ENCODE data around the gene MBD6.
A peak's percentile ranks its signal among the peaks of the same experiment; 100 is the strongest.

Gene MBD6

DNA sequence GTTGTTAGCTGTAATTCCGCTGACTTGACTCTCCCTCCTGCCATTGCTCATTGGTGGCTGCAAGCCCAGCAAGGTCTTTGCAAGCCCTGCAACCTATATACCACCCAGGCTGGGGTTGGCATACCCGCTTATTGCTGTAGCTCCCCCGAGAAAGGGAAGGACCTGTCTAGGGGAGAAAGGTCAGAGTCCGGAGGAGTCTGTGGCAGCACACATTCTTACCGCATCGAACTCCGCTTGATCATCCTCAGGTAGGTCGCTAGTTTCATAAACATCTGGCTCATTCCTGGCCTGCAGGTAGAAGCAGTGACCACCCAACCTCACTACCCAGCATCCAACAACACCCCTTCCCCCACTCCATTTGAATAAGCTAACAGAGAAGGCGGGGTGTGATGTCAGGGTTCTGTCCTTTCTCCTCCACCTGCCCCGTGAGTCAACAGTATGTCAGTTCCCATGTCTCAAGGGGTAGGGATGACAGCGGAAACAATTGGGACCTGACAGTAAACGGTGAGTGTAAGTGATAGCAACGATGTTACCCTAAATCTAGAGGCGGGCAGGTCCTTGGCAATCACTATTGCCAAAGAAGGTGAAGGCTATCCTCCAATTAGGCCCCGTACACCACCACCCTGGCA is 23.3 kb downstream of the MBD6 start:
- Histone ChIP-seq H3K23ac (ENCODE audit: low read depth, low read length, poor library complexity) (no peak overlapping the region), H3K18ac (ENCODE audit: low read length) (no peak overlapping the region), H4K8ac (ENCODE audit: low read depth, low read length) (no peak overlapping the region), H3K14ac (ENCODE audit: low read length) (no peak overlapping the region), H3K27me3 (ENCODE audit: control insufficient read depth in 3 of 3, insufficient read depth in 3 of 3, low read depth in 1 of 3, low read length in 3 of 3) (peaks cover 0 to 31% (median 11%) of the 10 kb centered on the region in 3 experiments), H2BK120ac (ENCODE audit: low read depth, low read length) (no peak overlapping the region), H3K27ac (replicated peaks; ENCODE audit: low read length) (no peak overlapping the region), H2AK5ac (ENCODE audit: low read depth, low read length) (no peak overlapping the region), H3K79me1 (ENCODE audit: low read depth, low read length) (peaks cover 5% of the 10 kb centered on the region), H2BK5ac (ENCODE audit: low read length) (no peak overlapping the region), H2BK15ac (ENCODE audit: low read length) (no peak overlapping the region), H2AFZ (ENCODE audit: low read length) (no peak overlapping the region), H3K36me3 (replicated peaks in 1 of 2; ENCODE audit: control insufficient read depth in 2 of 2, insufficient read depth in 2 of 2, low read length in 2 of 2) (peaks cover 4 to 41% of the 10 kb centered on the region in 2 donors), H4K91ac (ENCODE audit: low read depth, low read length, poor library complexity) (no peak overlapping the region), H3K9me3 (replicated peaks in 1 of 2; ENCODE audit: control insufficient read depth in 2 of 2, insufficient read depth in 1 of 2, low read depth in 1 of 2, low read length in 2 of 2) (no peaks in the 10 kb centered on the region), H3K4me3 (ENCODE audit: low read length in 2 of 2) (peak overlapping the region; percentile 58 to 94), H3K9ac (ENCODE audit: low read depth, low read length, poor library complexity) (peak overlapping the region; percentile 90), H2BK12ac (ENCODE audit: low read length) (no peak overlapping the region), H3K4me2 (ENCODE audit: insufficient read depth, low read length, poor library complexity, severe bottlenecking) (peak overlapping the region; percentile 72), H3K4me1 (ENCODE audit: control insufficient read depth in 2 of 2, insufficient read depth in 1 of 2, low read depth in 1 of 2, low read length in 2 of 2) (peaks cover 15 to 16% of the 10 kb centered on the region in 2 donors), H3K4ac (ENCODE audit: low read length) (no peak overlapping the region)
- WGBS, 2 donors (ENCODE audit: extremely low coverage in 2 of 2, insufficient read length in 2 of 2, insufficient replicate concordance in 1 of 2) = no CpG with 5 or more reads among the region's 15 CpGs
- DNase-seq (ENCODE audit: low spot score) = no peak

DNA sequence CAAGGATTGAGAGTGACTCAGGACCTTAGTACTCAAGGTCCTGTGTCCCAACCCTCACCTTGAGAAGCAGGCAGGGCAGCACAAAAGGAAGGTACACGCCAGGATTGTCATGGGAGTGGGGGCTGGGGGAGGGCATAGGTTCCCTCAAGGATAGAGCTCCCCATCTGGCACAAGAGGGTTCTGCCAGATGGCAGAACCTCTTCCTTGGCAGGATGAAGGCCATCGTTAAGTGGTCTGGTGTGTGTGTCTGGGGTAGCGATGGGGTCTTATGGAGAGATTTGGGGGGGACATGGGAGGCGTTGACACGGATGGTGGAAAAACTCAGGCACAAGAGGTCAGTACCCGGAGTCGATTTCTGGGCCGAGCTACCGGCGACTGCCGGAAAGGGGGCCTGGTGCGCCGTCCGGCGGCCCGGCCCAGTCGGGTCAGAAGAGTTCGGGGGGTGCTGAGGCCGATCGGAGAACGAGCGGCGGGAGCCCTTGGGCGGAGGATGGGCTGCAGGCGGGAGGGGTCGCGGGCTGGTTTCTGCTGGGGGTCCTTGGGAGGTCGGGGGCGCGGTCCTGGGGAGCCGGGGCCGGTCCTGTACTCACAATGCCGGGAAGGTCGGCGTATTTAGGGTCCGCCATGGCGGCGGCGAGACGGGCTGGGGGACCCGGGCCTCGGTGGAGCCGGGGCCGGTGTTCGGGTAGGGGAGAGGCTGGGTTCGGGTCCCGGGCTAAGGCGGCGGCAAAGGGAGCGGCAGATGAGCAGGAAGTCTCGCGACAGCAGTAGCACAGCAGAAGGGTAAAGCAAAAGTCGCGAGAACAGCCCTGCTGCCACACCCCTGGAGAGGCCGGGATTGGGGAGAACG is 24.0 kb downstream of the MBD6 start, which contains the start of gene DCTN2:
Gene DCTN2 (minus strand): TSS at position 755 of the 850 bp plus-strand sequence. CDS start 129 bp downstream, at position 626.
- peak; percentile 93 for DNase-seq (ENCODE audit: low spot score)
- no CpG with 5 or more reads among the region's 56 CpGs for WGBS, 2 donors (ENCODE audit: extremely low coverage in 2 of 2, insufficient read length in 2 of 2, insufficient replicate concordance in 1 of 2)
- H3K4me2 ChIP-seq (ENCODE audit: insufficient read depth, low read length, poor library complexity, severe bottlenecking) = peak within 1 kb of the TSS; percentile 72

DNA sequence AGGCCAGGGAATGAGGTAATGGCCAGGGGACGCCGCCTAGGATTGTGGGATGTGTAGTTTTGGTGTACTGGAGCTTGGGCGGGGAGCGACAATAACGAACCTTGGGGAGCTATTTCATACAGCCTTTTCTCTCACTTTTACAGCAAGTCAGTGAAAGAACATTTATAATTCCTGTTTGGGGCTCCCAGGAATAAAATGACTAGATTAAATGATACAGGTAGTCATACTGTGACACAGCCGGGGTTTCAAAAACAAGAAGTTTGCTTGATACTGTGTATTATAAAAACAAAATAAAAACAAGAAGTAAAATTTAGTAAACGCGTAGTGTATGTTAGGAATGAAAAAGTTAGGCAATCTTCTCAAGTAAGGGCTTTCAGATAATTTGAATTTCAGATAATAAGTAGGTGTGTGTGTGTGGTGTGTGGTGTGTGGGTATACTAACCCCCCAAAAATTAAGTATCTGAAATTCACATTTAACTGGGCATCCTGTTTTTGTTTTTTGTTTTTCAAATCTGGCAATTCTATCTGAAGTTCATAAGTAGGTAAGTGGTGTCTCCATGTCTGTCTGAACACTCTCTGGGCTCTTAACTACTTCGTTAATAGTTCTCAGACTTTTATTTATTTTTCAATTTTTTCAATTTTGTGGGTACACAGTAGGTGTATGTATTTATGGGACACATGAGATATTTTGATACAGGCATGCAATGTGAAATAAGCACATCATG is 24.8 kb downstream of the MBD6 start:
- H3K9ac ChIP-seq (ENCODE audit: low read depth, low read length, poor library complexity) = no peak overlapping the region

More for the DNA sequence above, 24.0 kb downstream of the MBD6 start, which contains the start of gene DCTN2:
- Histone ChIP-seq H2BK120ac (ENCODE audit: low read depth, low read length) (no peak within 1 kb of the TSS), H4K8ac (ENCODE audit: low read depth, low read length) (no peak within 1 kb of the TSS), H3K4ac (ENCODE audit: low read length) (no peak within 1 kb of the TSS), H2BK12ac (ENCODE audit: low read length) (no peak within 1 kb of the TSS), H3K9ac (ENCODE audit: low read depth, low read length, poor library complexity) (peak within 1 kb of the TSS; percentile 90), H2AFZ (ENCODE audit: low read length) (peak within 1 kb of the TSS; percentile 96), H3K4me1 (ENCODE audit: control insufficient read depth in 2 of 2, insufficient read depth in 1 of 2, low read depth in 1 of 2, low read length in 2 of 2) (peaks cover 14 to 16% of the 10 kb centered on the region in 2 donors), H3K14ac (ENCODE audit: low read length) (no peak within 1 kb of the TSS), H2BK15ac (ENCODE audit: low read length) (peak within 1 kb of the TSS; percentile 39), H4K91ac (ENCODE audit: low read depth, low read length, poor library complexity) (no peak within 1 kb of the TSS), H3K27ac (replicated peaks; ENCODE audit: low read length) (no peak within 1 kb of the TSS), H3K4me3 (ENCODE audit: low read length in 2 of 2) (peak within 1 kb of the TSS; percentile 58 to 94), H3K79me1 (ENCODE audit: low read depth, low read length) (peaks cover 5% of the 10 kb centered on the region), H3K27me3 (ENCODE audit: control insufficient read depth in 3 of 3, insufficient read depth in 3 of 3, low read depth in 1 of 3, low read length in 3 of 3) (peaks cover 0 to 33% (median 11%) of the 10 kb centered on the region in 3 experiments), H2BK5ac (ENCODE audit: low read length) (peak within 1 kb of the TSS; percentile 66), H3K18ac (ENCODE audit: low read length) (peak within 1 kb of the TSS; percentile 89), H2AK5ac (ENCODE audit: low read depth, low read length) (no peak within 1 kb of the TSS), H3K9me3 (replicated peaks in 1 of 2; ENCODE audit: control insufficient read depth in 2 of 2, insufficient read depth in 1 of 2, low read depth in 1 of 2, low read length in 2 of 2) (no peaks in the 10 kb centered on the region), H3K23ac (ENCODE audit: low read depth, low read length, poor library complexity) (no peak within 1 kb of the TSS), H3K36me3 (replicated peaks in 1 of 2; ENCODE audit: control insufficient read depth in 2 of 2, insufficient read depth in 2 of 2, low read length in 2 of 2) (peaks cover 4 to 34% of the 10 kb centered on the region in 2 donors)

More for the DNA sequence above, 24.8 kb downstream of the MBD6 start:
- Histone ChIP-seq H2BK12ac (ENCODE audit: low read length) (no peak overlapping the region), H3K27ac (replicated peaks; ENCODE audit: low read length) (no peak overlapping the region), H3K18ac (ENCODE audit: low read length) (no peak overlapping the region), H3K4ac (ENCODE audit: low read length) (no peak overlapping the region), H3K79me1 (ENCODE audit: low read depth, low read length) (peaks cover 5% of the 10 kb centered on the region), H3K27me3 (ENCODE audit: control insufficient read depth in 3 of 3, insufficient read depth in 3 of 3, low read depth in 1 of 3, low read length in 3 of 3) (peaks cover 0 to 33% (median 11%) of the 10 kb centered on the region in 3 experiments), H3K4me1 (ENCODE audit: control insufficient read depth in 2 of 2, insufficient read depth in 1 of 2, low read depth in 1 of 2, low read length in 2 of 2) (peaks cover 21 to 22% of the 10 kb centered on the region in 2 donors), H3K4me3 (ENCODE audit: low read length in 2 of 2) (peak overlapping the region in 1 of 2 donors; percentile 58), H2BK120ac (ENCODE audit: low read depth, low read length) (no peak overlapping the region), H2AFZ (ENCODE audit: low read length) (peak overlapping the region; percentile 96), H3K9me3 (replicated peaks in 1 of 2; ENCODE audit: control insufficient read depth in 2 of 2, insufficient read depth in 1 of 2, low read depth in 1 of 2, low read length in 2 of 2) (no peaks in the 10 kb centered on the region), H2AK5ac (ENCODE audit: low read depth, low read length) (no peak overlapping the region), H2BK15ac (ENCODE audit: low read length) (no peak overlapping the region), H4K8ac (ENCODE audit: low read depth, low read length) (no peak overlapping the region), H4K91ac (ENCODE audit: low read depth, low read length, poor library complexity) (no peak overlapping the region), H3K36me3 (replicated peaks in 1 of 2; ENCODE audit: control insufficient read depth in 2 of 2, insufficient read depth in 2 of 2, low read length in 2 of 2) (peaks cover 4 to 27% of the 10 kb centered on the region in 2 donors), H3K4me2 (ENCODE audit: insufficient read depth, low read length, poor library complexity, severe bottlenecking) (no peak overlapping the region), H3K23ac (ENCODE audit: low read depth, low read length, poor library complexity) (no peak overlapping the region), H2BK5ac (ENCODE audit: low read length) (no peak overlapping the region), H3K14ac (ENCODE audit: low read length) (no peak overlapping the region)
- WGBS, 2 donors (ENCODE audit: extremely low coverage in 2 of 2, insufficient read length in 2 of 2, insufficient replicate concordance in 1 of 2) = no CpG with 5 or more reads among the region's 9 CpGs
- DNase-seq (ENCODE audit: low spot score) = no peak

Measured in neuronal stem cell (in vitro differentiated cells).